ENCODE measurements around the gene RAD23A.

Gene RAD23A

GRCh38 chr19:13001166-13001501 lies 55.5 kb downstream of the RAD23A start:
- no peak for TF ChIP-seq CTCF (IDR thresholded peaks at IDR 0.05; ENCODE audit: low read depth, low read length, missing control alignments)
- DNase-seq (ENCODE audit: low read depth), result no peak
- H3K4me3 ChIP-seq (ENCODE audit: low read depth, low read length), result no peak overlapping the region

GRCh38 chr19:13001502-13002165 lies 56.0 kb downstream of the RAD23A start:
- no peak for DNase-seq (ENCODE audit: low read depth)
- H3K4me3 ChIP-seq (ENCODE audit: low read depth, low read length), result no peak overlapping the region
- no peak for TF ChIP-seq CTCF (IDR thresholded peaks at IDR 0.05; ENCODE audit: low read depth, low read length, missing control alignments)

GRCh38 chr19:13002166-13002898 lies 56.7 kb downstream of the RAD23A start:
- no peak for TF ChIP-seq CTCF (IDR thresholded peaks at IDR 0.05; ENCODE audit: low read depth, low read length, missing control alignments)
- DNase-seq (ENCODE audit: low read depth), result no peak
- no peak overlapping the region for H3K4me3 ChIP-seq (ENCODE audit: low read depth, low read length)

- DNase-seq (ENCODE audit: low read depth), result no peak
- no peak overlapping the region for H3K4me3 ChIP-seq (ENCODE audit: low read depth, low read length)
- TF ChIP-seq CTCF (IDR thresholded peaks at IDR 0.05; ENCODE audit: low read depth, low read length, missing control alignments), result no peak
These were observed 57.4 kb downstream of the RAD23A start for GRCh38 chr19:13003081-13003480.
